Sigmoid colon (tissue), 7 donors: Measurements from ENCODE around the gene RPTOR. TPM values are rescaled to one million over a fixed set of nuclear protein-coding genes. Genes with fewer than 3 reads are reported as not detected.

ENCODE experiments used
- DNase-seq: peaks from one replicate; pipeline ENCODE4 v3.0.0-alpha.2; 2019
- H3K27ac ChIP-seq, 4 donors: fragments of 200-600 bp; sonication (generic); one replicate each; pipeline ENCODE4 v1.5.1; 2016 to 2019; ENCODE audit warnings: mild to moderate bottlenecking in 1 of 4
- H3K27me3 ChIP-seq, 3 donors: fragments of 200-600 bp; sonication (generic); one replicate each; pipeline ENCODE4 v1.5.1; 2019; ENCODE audit warnings: mild to moderate bottlenecking in 1 of 3
- H3K36me3 ChIP-seq, 4 donors: fragments of 200-600 bp; sonication (generic); one replicate each; pipeline ENCODE4 v1.5.1; 2016 to 2019
- H3K4me1 ChIP-seq, 4 donors: fragments of 200-600 bp; sonication (generic); one replicate each; pipeline ENCODE4 v1.5.1; 2017 to 2019
- H3K4me3 ChIP-seq, 4 donors: fragments of 200-600 bp; sonication (generic); one replicate each; pipeline ENCODE4 v1.5.1; 2017 to 2019; ENCODE audit warnings: mild to moderate bottlenecking in 2 of 4, moderate library complexity in 1 of 4
- H3K9me3 ChIP-seq, 4 donors: fragments of 200-600 bp in 3 of 4; sonication (generic) in 3 of 4; one replicate each; pipeline versions ENCODE4 v1.5.1 to v1.6.1; 2013 to 2019
- CTCF ChIP-seq, 4 experiments: fragments of 450-650 bp in 3 of 4; fragments of 200-600 bp in 1 of 4; IDR thresholded peaks; one replicate each; pipeline ENCODE4 v1.5.1; 2016 to 2019; ENCODE audit warnings: antibody characterized with exemption in 4 of 4, mild to moderate bottlenecking in 3 of 4, moderate library complexity in 2 of 4
- EP300 ChIP-seq, 4 donors: sonication (generic); formaldehyde crosslinking; IDR thresholded peaks; one replicate each; pipeline ENCODE4 v1.6.1; 2017; ENCODE audit warnings: antibody characterized with exemption in 4 of 4
- POLR2A ChIP-seq, 2 donors: fragments of 450-650 bp; IDR thresholded peaks; one replicate each; pipeline ENCODE4 v1.6.1; 2016; ENCODE audit warnings: antibody characterized with exemption in 2 of 2, mild to moderate bottlenecking in 2 of 2, moderate library complexity in 2 of 2
- POLR2AphosphoS5 ChIP-seq, 4 donors: sonication (generic); formaldehyde crosslinking; IDR thresholded peaks; one replicate each; pipeline ENCODE4 v1.6.1; 2017; ENCODE audit warnings: antibody characterized with exemption in 4 of 4
- WGBS, 2 donors: extraction: QIAGEN DNeasy Blood & Tissue Kit; methylation state at CpG; one replicate each; pipeline ENCODE4 v1.1.7; 2013; 5-methylcytosine and 5-hydroxymethylcytosine counted together
- intact Hi-C: fragments of 100-400 bp; cut with DNase I; formaldehyde crosslinking; loops from one replicate; pipeline ENCODE4 v1.15.1; 2023
- polyA plus RNA-seq, 3 donors: library from polyadenylated mRNA; stranded (reverse); fragments of 200-250 nt; gene quantifications; one replicate each; pipeline ENCODE4 v1.2.3, GENCODE V29; 2013
- total RNA-seq, 4 donors: library from RNA; depleted of rRNA; stranded (reverse); fragments of >200 nt; gene quantifications; one replicate each; pipeline ENCODE4 v1.1.0, GENCODE V29; 2016
- donor health status: healthy with polysubstance abuse.
- donor health status: Bipolar disorder and iron deficiency.
- donor health status: healthy.

RPTOR gene
- total and polyA plus RNA-seq, 7 donors, result 3.7 to 68.7 (median 22.9) TPM

GRCh38 chr17:80816241-80817103, 271.8 kb downstream of the RPTOR start:
- H3K4me3 ChIP-seq, result no peak overlapping the region
- no peaks in the 10 kb centered on the region for H3K4me1 ChIP-seq
- H3K9me3 ChIP-seq, result no peaks in the 10 kb centered on the region
- no peaks in the 10 kb centered on the region for H3K27me3 ChIP-seq
- intact Hi-C loops, result no loop called here
- TF ChIP-seq CTCF (IDR thresholded peaks at IDR 0.05), result no peak
- WGBS, 2 donors, result 96 to 98% methylated on average over 24 of the region's 24 CpGs
- DNase-seq, result peak; percentile 44
- peaks cover 0 to 5% (median 0%) of the 10 kb centered on the region in 4 donors for H3K36me3 ChIP-seq
- H3K27ac ChIP-seq, result no peak overlapping the region

GRCh38 chr17:80817321-80817845, 272.7 kb downstream of the RPTOR start:
- 97% methylated on average over 11 of the region's 11 CpGs for WGBS, 2 donors
- Histone ChIP-seq H3K36me3 (peaks cover 0 to 4% (median 0%) of the 10 kb centered on the region in 4 donors), H3K27me3 (no peaks in the 10 kb centered on the region), H3K4me3 (no peak overlapping the region), H3K4me1 (no peaks in the 10 kb centered on the region), H3K9me3 (no peaks in the 10 kb centered on the region), H3K27ac (no peak overlapping the region)
- intact Hi-C loops, result no loop called here
- TF ChIP-seq POLR2A (IDR thresholded peaks at IDR 0.05), result no peak
- TF ChIP-seq CTCF (IDR thresholded peaks at IDR 0.05), result no peak
- no peak for TF ChIP-seq POLR2AphosphoS5 (IDR thresholded peaks at IDR 0.05)
- no peak for TF ChIP-seq EP300 (IDR thresholded peaks at IDR 0.05)
- DNase-seq, result peak; percentile 57

- peaks cover 0 to 7% (median under 1%) of the 10 kb centered on the region in 4 donors for H3K36me3 ChIP-seq
- H3K27ac ChIP-seq, result no peak overlapping the region
- H3K4me1 ChIP-seq, result no peaks in the 10 kb centered on the region
- intact Hi-C loops, result no loop called here
- 87 to 89% methylated on average over 10 of the region's 10 CpGs for WGBS, 2 donors
- no peak overlapping the region for H3K4me3 ChIP-seq
- no peaks in the 10 kb centered on the region for H3K27me3 ChIP-seq
- no peaks in the 10 kb centered on the region for H3K9me3 ChIP-seq
- peak; percentile 28 for DNase-seq
- TF ChIP-seq CTCF (IDR thresholded peaks at IDR 0.05) (no peak), EP300 (IDR thresholded peaks at IDR 0.05) (no peak), POLR2A (IDR thresholded peaks at IDR 0.05) (no peak), POLR2AphosphoS5 (IDR thresholded peaks at IDR 0.05) (no peak)
These were observed 273.2 kb downstream of the RPTOR start for GRCh38 chr17:80817861-80818260.

- no peak overlapping the region for H3K4me3 ChIP-seq
- H3K27ac ChIP-seq, result no peak overlapping the region
- intact Hi-C loops, result no loop called here
- no peaks in the 10 kb centered on the region for H3K9me3 ChIP-seq
- no peak for TF ChIP-seq CTCF (IDR thresholded peaks at IDR 0.05)
- no peak for TF ChIP-seq POLR2AphosphoS5 (IDR thresholded peaks at IDR 0.05)
- no peak for TF ChIP-seq EP300 (IDR thresholded peaks at IDR 0.05)
- no peak for TF ChIP-seq POLR2A (IDR thresholded peaks at IDR 0.05)
- H3K36me3 ChIP-seq, result peaks cover 0 to 9% (median 3%) of the 10 kb centered on the region in 4 donors
- H3K4me1 ChIP-seq, result no peaks in the 10 kb centered on the region
- H3K27me3 ChIP-seq, result no peaks in the 10 kb centered on the region
- 94 to 95% methylated on average over 9 of the region's 9 CpGs for WGBS, 2 donors
- no peak for DNase-seq
These were observed 274.2 kb downstream of the RPTOR start for GRCh38 chr17:80818871-80819270.
